GM12892 (cell line): Measurements from ENCODE around the gene SPAG17.

ENCODE experiments used
- POLR2A ChIP-seq: IDR thresholded peaks from 2 replicates; pipeline ENCODE4 v1.6.1; 2011; ENCODE audit warnings: low read depth, low read length, control low read depth
- POLR2AphosphoS5 ChIP-seq: IDR thresholded peaks from 2 replicates; pipeline ENCODE4 v1.6.1; 2011; ENCODE audit warnings: low read depth, low read length, control low read depth

- no peak for TF ChIP-seq POLR2A
- no peak for TF ChIP-seq POLR2AphosphoS5
Observed at GRCh38 chr1:118118873-118119463, 66.1 kb downstream of the SPAG17 start.
